Activated T-helper 1 cell treated with Interleukin-2 at 50 U/mL for 16 hours (primary cell): Measurements from ENCODE around the gene AMPD3.
"Not testable (repeated sequence)": the region's sequence is repeated elsewhere in the genome, so short reads cannot be mapped to it uniquely, and the experiment has no call there.

Experiments
- DNase-seq: peaks from one replicate; pipeline ENCODE4 v3.0.0-alpha.2; 2020; ENCODE audit warnings: low read depth

AMPD3 gene

DNA sequence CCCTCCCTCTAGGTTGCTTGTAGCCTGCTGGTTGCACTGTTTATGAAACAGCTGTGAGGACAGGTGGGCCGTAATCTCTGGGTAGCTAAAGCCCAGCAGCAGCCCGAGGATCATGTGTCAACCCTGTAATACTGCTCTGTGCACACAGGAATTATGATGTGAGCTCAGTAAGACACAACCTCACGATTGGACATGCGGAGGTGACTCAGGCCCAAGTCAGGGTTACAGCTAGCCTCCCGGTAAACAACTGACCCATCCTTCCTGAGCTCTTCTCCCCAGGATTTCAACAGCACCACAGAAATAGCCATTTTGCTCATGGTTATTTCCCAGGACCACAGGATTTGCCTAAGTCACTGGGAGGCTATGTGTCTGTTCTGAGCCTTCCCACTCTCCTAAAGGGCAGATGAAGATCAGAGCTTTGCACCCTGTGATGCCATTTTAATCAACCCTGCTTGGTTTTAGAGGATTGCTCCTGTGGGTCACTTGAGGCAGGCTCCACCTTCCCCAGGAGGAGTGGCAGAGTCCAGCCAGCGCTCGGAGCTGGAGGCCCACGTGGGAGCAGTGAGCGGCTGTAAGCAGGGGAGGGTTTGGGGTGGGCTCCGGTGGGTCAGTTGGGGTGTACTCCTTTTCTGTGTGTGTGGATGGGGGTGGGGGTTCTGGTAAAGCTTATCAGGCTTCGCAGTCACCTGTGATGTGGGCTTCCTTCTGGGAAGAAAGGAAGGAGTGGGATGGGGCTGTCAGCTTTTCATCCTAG is at the start of gene AMPD3:
TSS of gene AMPD3 (plus strand) at position 387 of the 754 bp plus-strand sequence. CDS start 6,256 bp downstream, outside the sequence.
- no peak for DNase-seq

DNA sequence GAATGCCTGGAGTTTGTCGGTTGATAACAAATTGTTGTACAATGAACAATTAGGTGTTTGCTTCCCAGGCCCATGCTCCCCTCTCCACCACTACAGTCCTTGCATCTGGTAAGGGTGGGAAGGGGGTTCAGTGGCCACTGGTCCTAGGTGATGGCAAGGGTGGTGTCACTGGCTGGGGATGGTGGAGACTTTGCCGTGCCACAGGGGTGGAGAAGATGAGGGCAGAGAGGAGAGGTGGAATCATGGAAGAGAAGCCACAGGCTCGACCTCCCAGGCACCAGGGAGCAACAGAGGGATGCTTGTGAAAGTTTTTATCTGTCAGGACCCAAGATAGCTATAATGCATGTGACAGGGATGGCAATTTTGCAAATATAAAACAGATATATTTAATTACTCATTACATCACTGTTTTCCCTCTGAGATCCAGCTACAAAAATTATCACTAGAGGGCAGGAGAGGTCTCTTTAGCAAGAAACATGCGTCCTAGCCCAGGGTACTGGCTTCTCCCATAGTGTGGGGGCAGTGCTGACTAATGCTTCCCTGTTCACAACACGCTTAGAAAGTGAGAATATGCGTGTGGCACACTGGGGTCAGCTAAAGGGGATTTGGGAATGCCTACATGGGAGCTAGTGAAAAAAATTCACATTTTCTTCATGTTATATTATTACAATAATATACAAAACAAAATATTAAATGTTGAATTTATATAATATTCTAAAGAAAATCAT is 49.0 kb upstream of the AMPD3 start:
- no peak for DNase-seq

DNA sequence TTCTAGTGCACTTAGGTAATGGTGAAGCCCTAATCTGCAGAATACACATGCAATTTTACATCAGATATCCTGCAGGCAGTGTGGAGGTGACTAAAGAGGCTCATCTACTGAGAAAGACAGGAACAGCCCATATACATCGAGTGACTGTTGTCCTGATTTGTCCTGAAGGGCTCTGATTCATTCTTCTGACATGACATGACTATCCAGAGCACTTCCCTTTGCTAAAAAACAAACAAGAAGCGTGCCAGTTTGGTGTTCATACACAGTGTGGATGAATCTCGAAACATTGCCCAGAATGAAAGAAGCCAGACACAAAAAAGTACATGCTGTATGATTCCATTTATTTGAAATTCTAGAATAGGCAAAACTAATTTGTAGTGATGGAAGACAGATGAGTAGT is 48.0 kb upstream of the AMPD3 start:
- DNase-seq, result no peak

DNA sequence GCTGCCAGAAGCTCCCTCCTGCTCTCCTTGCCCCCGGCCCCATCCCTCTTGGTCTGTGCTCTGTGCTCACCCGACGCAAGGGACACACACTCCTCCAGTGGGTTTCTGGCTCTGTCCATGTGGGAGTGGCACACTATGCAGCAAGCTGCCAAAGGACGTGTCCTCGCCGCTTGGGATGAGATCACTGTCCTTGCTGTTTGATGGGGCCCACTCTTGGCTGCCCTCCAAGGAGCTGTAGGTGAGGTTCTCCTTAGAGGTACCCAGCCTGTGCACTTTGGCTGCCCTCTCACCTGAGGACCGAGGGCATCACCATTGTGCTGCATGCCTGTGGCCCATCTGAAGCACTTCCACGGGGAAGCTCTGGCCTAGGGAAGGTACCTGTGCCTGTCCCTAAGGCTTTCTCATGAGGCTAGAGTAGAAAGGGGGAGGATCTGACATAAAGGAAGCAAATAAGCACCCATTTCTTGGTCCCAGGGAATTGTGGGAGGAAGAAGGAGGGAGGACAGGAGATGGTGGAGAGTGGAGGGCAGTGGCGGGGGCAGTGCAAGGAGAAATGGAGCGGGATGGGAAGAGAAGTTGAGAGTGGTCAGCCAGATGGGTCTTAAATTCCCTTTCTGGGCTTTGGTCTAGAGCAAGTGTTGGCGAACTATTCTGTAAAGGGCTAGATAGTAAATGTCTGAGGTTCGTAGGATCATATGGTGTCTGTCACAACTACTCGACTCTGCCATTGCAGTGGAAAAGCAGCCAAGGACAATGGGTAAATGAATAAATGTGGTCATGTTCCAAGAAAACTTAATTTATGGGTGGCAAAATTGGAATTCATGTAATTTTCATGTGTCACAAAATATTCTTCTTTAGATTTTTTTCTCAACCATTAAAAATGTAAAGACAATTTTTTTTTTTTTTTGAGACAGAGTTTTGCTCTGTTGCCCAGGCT is 47.0 kb upstream of the AMPD3 start:
- DNase-seq, result no peak

DNA sequence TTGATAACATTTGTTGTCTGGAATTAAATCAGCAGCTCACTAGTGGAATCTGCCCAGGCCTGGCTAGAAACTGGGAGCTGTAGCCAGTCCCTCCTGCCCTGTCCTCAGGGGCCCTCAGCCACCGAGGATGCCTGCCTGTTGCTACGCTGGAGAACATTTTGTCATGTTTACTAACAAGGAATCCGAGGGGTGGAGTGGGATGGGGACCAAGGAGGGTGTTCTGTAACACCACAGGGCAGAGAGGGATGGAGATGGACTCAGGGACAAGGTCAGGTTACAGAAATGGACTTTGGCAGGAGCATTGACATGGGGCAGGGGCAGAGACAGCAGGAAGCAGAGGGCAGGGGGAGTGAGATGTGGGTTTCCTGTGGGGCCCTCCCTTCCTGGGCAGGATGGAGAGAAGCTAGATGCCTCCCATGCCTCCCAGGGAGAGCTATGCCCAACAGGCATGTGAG is 45.8 kb upstream of the AMPD3 start:
- DNase-seq, result no peak

DNA sequence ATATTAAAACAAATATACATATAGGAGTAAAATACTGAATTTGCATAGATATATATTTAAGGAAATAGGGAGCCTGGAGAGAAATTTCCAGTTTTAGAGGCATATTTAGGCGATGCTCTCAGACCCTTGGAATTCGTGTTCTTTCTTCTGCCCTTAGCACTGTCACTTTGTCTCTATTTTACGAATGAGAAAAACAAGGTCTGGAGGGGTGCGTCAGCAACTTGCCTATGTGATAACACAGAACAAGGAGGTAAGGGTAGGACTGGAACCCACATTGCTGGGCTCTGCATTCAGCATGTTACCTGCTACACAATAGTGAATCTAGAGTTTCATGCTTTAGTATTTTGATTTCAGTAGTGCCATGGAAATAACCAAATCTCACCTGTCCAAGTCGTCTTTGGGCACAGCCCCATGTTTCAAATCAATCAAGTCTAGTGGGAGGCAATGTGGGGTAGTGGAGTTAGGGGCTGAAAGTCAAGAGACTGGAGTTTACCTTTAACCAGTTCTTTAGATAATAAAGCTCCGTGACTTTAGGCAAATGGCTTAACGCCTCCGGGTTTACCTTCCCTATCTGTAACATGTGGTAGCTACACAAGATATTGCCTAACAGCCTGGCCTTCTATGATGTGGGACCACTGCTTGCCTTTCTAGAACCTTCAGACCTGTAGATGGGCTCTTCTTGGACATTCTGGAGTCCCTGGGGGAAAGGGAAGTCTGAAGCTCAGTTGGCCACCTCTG is 44.8 kb upstream of the AMPD3 start:
- DNase-seq, result no peak

DNA sequence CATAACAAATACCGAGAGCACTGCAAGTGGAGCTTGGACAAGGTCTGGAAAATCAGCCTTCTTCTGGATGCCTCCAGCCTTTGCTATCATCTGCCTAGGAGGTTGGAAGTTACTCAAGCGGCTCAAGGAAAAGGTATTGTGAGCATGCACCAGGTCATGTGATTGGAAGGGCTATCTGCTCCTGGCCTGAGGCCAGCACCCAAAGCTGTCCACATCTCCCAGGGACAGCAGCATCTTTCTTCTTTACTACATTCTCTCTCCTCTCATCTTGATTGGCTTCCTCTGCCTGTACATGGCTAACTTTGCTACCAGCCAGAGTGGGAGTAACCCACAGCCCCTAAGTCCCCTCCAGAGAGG is 44.2 kb upstream of the AMPD3 start:
- no peak for DNase-seq

DNA sequence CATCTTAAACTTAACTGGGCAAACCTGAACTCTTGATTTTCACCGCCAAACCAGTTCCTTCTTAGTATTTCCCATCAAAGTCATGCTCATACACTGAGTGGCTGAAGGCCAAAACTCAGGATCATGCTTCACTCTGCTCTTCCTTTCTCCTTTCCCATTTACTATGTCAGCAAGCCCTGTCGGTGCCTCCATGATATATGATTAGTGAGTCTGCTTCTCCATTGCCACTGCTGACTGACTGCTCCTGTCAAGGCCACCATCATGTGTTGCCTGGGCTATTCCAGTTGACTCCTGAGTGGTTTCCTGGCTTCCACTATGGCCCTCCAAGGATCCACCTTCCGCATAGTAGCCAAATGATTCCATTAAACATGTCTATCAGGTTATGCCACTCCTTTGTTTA is 42.8 kb upstream of the AMPD3 start:
- DNase-seq, result no peak

DNA sequence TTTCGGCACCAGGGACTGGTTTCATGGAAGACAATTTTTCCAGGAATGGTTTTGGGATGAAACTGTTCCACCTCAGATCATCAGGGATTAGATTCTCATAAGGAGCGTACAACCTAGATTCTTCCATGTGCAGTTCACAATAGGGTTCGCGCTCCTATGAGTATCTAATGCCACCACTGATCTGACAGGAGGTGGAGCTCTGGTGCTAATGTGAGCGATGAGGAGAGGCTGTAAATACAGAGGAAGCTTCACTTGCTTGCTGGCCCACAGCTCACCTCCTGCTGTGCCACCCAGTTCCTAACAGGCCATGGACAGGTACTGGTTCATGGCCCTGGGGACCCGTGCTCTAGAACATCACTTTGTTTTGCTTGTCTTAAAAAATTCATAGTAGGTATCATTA is 41.8 kb upstream of the AMPD3 start:
- DNase-seq, result peak; percentile 22

DNA sequence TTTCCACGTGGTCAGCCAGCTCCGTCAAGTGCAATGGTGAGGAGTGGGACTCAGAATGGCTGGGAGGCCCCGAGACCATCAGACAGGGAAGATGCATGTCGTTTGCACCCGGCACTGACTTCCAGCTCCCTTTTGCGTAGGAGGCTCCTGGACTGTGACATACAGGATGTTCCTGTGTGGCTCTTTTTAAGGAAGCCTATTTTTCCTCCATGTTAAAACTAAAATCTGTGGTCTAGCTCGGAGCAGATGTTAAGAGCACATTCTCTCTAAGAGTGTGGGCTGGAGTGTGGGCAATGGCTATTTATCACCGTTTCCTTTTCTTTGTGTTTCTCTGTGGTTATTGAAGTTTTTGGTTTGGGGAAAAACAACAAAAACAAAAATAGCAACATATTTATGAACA is 40.9 kb upstream of the AMPD3 start:
- DNase-seq, result no peak

DNA sequence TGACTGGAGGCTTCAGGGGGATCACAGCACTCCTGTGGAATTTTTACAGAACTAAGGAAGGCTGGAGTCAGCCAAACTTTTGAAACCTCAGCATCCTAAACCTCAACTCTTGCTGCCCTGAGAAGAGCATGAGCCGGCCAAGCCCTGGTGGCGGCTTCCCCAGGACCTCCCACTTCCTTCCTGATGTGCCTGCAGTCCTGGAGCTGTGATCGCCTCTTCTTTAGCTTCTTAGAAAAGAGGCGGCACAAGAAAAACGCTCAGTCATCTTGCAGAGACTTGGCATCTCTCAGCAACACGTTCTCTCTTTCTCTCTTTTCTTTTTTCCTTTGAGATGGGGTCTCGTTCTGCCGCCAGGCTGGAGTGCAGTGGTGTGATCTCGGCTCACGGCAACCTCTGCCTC is 40.4 kb upstream of the AMPD3 start:
- no peak for DNase-seq

DNA sequence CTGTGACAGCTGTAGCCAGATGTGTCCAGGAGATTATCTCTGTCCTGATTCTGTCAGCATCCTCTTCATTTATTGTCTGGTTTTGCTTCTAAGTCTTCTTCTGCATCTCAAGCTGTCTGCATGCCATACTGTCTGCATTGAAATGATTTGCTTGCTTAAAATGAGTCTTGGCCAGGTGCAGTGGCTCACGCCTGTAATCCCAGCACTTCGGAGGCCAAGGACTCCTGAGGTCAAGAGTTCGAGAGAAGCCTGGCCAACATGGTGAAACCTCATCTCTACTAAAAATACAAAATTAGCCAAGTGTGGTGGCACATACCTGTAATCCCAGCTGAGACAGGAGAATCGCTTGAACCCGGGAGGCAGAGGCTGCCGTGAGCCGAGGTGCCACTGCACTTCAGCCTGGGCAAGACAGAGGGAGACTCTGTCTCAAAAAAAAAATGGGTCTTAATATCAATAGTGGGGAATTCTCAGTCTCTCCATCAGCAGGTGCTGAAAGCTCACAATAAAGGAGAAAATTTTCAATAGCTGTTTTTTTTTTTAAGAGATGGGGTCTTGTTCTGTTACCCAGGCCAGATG is 39.2 kb upstream of the AMPD3 start:
- DNase-seq, result no peak

DNA sequence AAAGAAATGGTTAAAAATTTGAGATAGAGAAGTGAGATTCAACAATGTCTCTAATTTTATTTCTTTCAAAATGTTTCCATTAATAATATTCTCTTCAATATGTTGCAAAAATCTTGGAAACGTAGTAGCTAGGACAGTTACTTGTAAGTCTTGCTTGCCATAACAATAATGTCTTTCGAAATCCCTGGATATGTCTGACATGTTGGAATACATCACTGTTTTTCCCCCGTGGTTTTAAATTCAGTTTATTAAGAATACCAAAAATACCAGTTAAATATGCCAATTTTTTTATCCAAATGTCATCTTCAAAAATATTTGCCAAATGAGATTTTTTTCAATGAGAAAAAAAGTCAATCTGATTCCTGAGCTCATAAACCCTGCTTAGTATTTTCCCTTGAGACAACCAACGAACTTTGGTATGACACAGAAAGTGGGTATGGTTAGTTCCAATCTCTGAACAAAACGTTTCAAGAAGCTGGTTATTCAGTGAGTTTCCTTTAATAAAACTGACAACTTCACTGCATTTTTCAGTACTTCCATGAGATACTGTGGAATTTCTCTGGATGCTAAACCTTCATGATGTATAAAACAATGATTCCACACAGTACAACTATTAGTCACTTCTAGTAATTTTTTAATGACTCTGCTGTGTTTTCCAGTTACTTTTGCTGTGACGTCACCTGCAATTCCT is 36.7 kb upstream of the AMPD3 start:
- no peak for DNase-seq

DNA sequence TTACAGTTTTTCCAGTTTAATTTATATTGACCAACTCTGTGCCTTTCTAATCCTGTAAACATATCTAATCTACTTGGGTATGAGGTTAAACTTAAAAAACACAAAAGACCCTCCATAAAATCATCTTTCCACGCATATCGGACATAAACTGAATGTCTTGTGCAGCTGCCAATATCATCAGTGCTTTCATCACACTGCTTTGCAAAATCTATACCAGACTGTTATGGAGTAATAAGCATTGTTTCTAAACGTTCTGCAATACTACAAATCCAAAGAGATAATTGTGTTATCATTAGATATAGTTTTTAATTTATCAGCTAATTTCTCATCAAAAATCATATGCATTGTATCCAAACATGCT is 36.1 kb upstream of the AMPD3 start:
- no peak for DNase-seq

DNA sequence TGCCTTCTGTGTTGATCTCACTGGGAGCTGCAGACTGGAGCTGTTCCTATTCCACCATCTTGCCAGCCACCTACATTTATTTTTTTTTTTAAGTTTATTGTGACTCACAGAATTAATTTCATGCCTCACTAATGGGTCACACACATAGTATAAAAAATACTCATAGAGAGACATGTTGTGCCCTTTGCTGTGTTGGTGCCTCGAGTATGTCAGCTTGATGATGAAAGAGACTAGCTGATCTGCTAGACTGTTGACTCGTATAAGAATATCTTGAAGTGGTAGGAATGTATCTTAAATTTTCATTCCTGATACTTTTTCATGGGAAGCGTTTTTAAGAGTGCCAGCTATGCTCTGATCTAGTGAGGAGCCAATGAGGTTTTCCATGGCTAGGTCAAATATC is 28.6 kb upstream of the AMPD3 start:
- DNase-seq, result no peak

DNA sequence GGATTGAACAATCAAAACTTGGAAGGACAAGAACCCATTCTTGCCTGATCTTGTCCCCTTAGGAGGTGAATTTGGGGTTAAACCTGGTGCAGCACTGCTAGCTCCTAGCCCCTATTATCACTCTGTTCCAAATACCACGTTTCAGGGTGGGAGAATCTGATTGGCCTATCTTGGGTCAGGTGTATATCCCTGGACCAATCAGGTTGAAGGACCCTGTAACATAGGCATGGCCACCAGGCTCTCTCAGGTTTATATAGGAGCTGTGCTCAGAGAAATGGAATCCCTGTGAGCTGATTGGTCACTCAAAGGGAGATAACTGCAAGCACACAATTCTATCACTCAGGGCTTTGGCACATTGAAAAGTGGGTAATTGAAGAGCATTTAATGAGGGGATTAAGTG is 26.6 kb upstream of the AMPD3 start:
- no peak for DNase-seq

DNA sequence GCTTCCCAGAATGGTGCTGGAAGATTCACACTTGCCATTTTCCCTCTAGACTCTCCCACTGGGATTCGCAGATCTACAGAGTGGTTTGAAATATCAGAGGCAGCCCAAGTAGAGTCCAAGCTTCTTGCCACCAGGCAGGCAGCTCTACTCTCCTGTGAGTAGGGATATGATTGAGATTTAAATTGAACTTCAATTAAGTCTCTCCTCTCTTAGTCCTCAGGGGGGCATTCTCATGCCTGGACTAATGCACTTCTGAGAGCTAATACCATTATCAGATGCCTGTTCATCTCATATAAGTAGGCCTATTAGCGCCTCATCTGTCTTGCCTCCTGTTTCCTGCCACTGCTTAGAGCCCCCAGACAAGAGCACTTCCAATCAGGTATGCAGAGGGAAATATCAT is 25.5 kb upstream of the AMPD3 start:
- no peak for DNase-seq

DNA sequence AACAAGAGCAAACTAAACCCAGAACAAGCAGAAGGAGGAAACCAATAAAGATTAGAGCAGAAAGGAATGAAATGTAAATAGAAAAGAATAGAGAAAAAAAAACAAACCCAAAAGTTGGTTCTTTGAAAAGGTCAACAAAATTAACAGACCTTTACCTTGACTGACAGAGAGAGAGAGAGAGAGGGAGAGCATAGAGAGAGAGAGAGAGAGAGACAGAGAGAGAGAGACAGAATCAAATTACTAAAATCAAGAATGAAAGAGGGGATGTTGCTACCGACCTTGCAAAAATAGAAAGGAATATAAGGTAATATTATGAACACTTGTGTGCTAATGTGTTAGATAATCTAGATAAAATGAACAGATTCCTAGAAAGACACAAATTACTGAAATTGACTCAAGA is 22.6 kb upstream of the AMPD3 start:
- no peak for DNase-seq

DNA sequence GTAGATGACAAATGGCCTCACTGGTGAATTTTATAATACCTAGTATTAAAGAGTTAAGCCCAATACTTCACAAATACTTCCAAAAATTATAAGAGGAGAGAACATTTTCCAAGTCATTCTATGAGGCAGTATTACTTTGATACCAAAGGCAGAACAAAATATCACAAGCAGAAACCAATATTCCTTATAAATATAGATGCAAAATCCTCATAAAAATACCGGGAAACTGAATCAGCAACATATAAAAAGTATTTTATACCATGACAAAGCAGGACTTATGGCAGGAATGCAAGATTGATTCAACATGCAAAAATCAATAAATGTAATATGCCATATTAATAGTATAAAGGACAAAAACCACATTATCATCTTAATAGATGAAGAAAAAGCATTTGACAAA is 22.1 kb upstream of the AMPD3 start:
- no peak for DNase-seq

DNA sequence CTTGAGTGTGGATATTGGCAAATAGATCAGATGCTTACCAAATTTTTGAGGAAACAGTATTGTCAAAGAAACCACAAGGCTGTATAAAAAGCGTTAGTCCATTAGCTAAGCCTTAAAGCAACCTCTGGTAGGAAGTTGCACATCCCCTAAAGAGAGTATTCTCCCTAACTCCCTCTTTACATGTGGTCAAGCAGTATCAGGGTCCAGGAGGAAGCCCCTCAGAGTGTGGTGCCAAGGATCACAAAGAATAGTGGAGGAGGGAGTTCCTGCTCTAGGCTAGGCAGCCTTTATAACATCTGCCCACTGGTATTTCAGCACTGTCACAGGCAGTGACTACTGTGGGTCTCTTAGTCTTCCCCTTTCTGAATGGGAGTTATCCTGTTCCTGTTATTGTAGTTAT is 18.8 kb upstream of the AMPD3 start:
- DNase-seq, result no peak

DNA sequence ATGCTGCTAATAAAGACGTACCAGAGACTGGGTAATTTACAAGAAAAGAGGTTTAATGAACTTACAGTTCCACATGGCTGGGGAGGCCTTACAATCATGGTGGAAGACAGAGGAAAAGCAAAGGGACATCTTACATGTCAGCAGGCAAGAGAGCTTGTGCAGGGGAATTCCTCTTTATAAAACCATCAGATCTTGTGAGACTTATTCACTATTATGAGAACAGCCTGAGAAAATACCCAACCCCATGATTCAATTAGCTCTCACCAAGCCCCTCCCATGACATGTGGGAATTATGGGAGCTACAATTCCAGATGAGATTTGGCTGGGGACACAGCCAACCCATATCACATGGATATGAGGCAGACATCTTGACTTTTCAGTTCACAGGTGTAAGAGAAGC is 18.4 kb upstream of the AMPD3 start:
- DNase-seq, result not testable (repeated sequence)
